HepG2 (cell line): ENCODE results near the gene BBLN. TPM values are rescaled to one million over a fixed set of nuclear protein-coding genes. Genes with fewer than 3 reads are reported as not detected.

Experiments
- ATAC-seq: fragments of 200-7000 bp; cut with Tn5 transposase; 3 replicates; pipeline ENCODE4 v1.9.1; 2020; ENCODE audit warnings: mild to moderate bottlenecking, moderate library complexity
- BruUV-seq: library from RNA; stranded (reverse); fragments of 400-500 nt; replicated peaks from 2 replicates; lab custom pipeline; 2021; lab: Mats Ljungman, UMichigan
- CTCF ChIA-PET: fragments of 300-600 bp; formaldehyde crosslinking; extraction: SDS; loops from one replicate; lab custom pipeline; 2021; ENCODE audit warnings: low total read pairs, inconsistent platforms, low intra/inter-chr PET ratio; lab: Yijun Ruan, JAX
- POLR2A ChIA-PET: fragments of 350-600 bp; sonication (Branson Sonifier 250); formaldehyde crosslinking; loops from one replicate; lab custom pipeline; 2020; ENCODE audit warnings: antibody characterized with exemption, inconsistent platforms; lab: Yijun Ruan, JAX
- DNase-seq: peaks from one replicate; pipeline ENCODE4 v3.0.0-alpha.2; 2015; ENCODE audit warnings: low spot score
- FAIRE-seq: peaks from 3 replicates; lab custom pipeline; 2011; peaks lifted over from hg19 to GRCh38; lab: Jason Lieb, UNC
- H2AFZ ChIP-seq: one replicate; pipeline ENCODE4 v1.6.1; 2011; ENCODE audit warnings: low read length, inconsistent platforms
- H3K27ac ChIP-seq: fragments of 300-600 bp; 3 replicates; pipeline ENCODE4 v1.8.0; 2011; ENCODE audit warnings: mixed run types, mild to moderate bottlenecking, mixed read lengths, low read length, inconsistent platforms; ENCODE audit not compliant: insufficient read depth; ENCODE audit errors: extremely low read length
- H3K27me3 ChIP-seq, 2 experiments: fragments of 200-600 bp in 1 of 2; 2 replicates in 1 of 2; 3 replicates in 1 of 2; pipeline versions ENCODE4 v1.6.0 to v1.8.0; 2011; ENCODE audit warnings: low read length in 2 of 2, mild to moderate bottlenecking in 2 of 2, moderate library complexity in 2 of 2, inconsistent platforms in 1 of 2; ENCODE audit not compliant: insufficient read depth in 2 of 2, control insufficient read depth in 1 of 2
- H3K36me3 ChIP-seq, 2 experiments: fragments of 200-600 bp in 1 of 2; replicated peaks in 1 of 2; 2 replicates in 1 of 2; 3 replicates in 1 of 2; pipeline versions ENCODE4 v1.5.1 to v1.8.0; 2011; ENCODE audit warnings: low read length in 2 of 2, inconsistent platforms in 1 of 2; ENCODE audit not compliant: insufficient read depth in 2 of 2, control insufficient read depth in 1 of 2
- H3K4me1 ChIP-seq: 2 replicates; pipeline ENCODE4 v1.5.1; 2012; ENCODE audit warnings: low read length, inconsistent platforms; ENCODE audit not compliant: insufficient read depth
- H3K4me2 ChIP-seq: 2 replicates; pipeline ENCODE4 v1.6.0; 2011; ENCODE audit warnings: low read depth, low read length, inconsistent platforms
- H3K4me3 ChIP-seq, 3 experiments: fragments of 200-600 bp in 1 of 3; sonication (generic), shearing (Covaris generic) in 1 of 3; replicated peaks in 1 of 3; 2 replicates each; pipeline ENCODE4 v1.5.1; 2011 to 2016; ENCODE audit warnings: low read length in 3 of 3, inconsistent platforms in 2 of 3, low read depth in 2 of 3, mild to moderate bottlenecking in 2 of 3, control low read depth in 1 of 3, mixed read lengths in 1 of 3; ENCODE audit not compliant: insufficient read depth in 1 of 3
- H3K79me2 ChIP-seq: one replicate; pipeline ENCODE4 v1.6.1; 2011; ENCODE audit warnings: low read length, inconsistent platforms; ENCODE audit not compliant: insufficient read depth
- H3K9ac ChIP-seq: 2 replicates; pipeline ENCODE4 v1.6.0; 2011; ENCODE audit warnings: mild to moderate bottlenecking, low read depth, low read length, inconsistent platforms; ENCODE audit not compliant: insufficient read depth
- H3K9me3 ChIP-seq: 2 replicates; pipeline ENCODE4 v1.5.1; 2012; ENCODE audit warnings: mild to moderate bottlenecking, low read length
- H4K20me1 ChIP-seq: 2 replicates; pipeline ENCODE4 v1.6.0; 2011; ENCODE audit warnings: inconsistent platforms, mild to moderate bottlenecking, low read length, moderate library complexity; ENCODE audit not compliant: insufficient read depth
- ATF7 ChIP-seq, 2 experiments: fragments of 450-650 bp in 1 of 2; sonication (generic) in 1 of 2; formaldehyde crosslinking in 1 of 2; IDR thresholded peaks; 2 replicates each; pipeline versions ENCODE4 v1.4.0 to v1.6.1; 2016 to 2020; ENCODE audit warnings: antibody characterized with exemption in 1 of 2, mild to moderate bottlenecking in 1 of 2, missing genetic modification reagents in 1 of 2
- ELF4 ChIP-seq: sonication (generic); formaldehyde crosslinking; IDR thresholded peaks from 2 replicates; pipeline ENCODE4 v1.5.0; 2020; ENCODE audit warnings: missing genetic modification reagents, mild to moderate bottlenecking, moderate library complexity, borderline replicate concordance
- GRHL1 ChIP-seq: sonication (generic); formaldehyde crosslinking; conservative IDR thresholded peaks from 2 replicates; pipeline ENCODE4 v1.8.0; 2022; ENCODE audit warnings: missing genetic modification reagents
- ISX ChIP-seq: sonication (generic); formaldehyde crosslinking; conservative IDR thresholded peaks from 2 replicates; pipeline ENCODE4 v1.5.0; 2020; ENCODE audit warnings: missing genetic modification reagents
- PRDM15 ChIP-seq: sonication (generic); formaldehyde crosslinking; IDR thresholded peaks from 2 replicates; pipeline ENCODE4 v1.4.0; 2020; ENCODE audit warnings: missing genetic modification reagents
- RAD21 ChIP-seq: fragments of 450-650 bp; formaldehyde crosslinking; IDR thresholded peaks from 2 replicates; pipeline ENCODE4 v1.5.0; 2020; ENCODE audit warnings: mild to moderate bottlenecking
- SNRNP70 ChIP-seq: fragments of 200-400 bp; formaldehyde crosslinking; IDR thresholded peaks from 2 replicates; pipeline ENCODE4 v1.6.1; 2017; ENCODE audit warnings: mild to moderate bottlenecking, low read depth, low read length, moderate library complexity
- THAP11 ChIP-seq: IDR thresholded peaks from 2 replicates; pipeline ENCODE4 v1.6.1; 2016; ENCODE audit warnings: missing biosample characterization, missing genetic modification reagents
- ZBTB10 ChIP-seq: sonication (generic); formaldehyde crosslinking; IDR thresholded peaks from 2 replicates; pipeline ENCODE4 v1.4.0; 2020; ENCODE audit warnings: missing genetic modification reagents, borderline replicate concordance
- ZEB1 ChIP-seq: IDR thresholded peaks from 2 replicates; pipeline ENCODE4 v1.6.1; 2012; ENCODE audit warnings: mild to moderate bottlenecking, low read depth, inconsistent platforms; ENCODE audit not compliant: insufficient replicate concordance
- ZNF343 ChIP-seq: sonication (generic); formaldehyde crosslinking; IDR thresholded peaks from 2 replicates; pipeline ENCODE4 v1.4.0; 2020; ENCODE audit warnings: mild to moderate bottlenecking, missing genetic modification reagents
- ZNF549 ChIP-seq: sonication (generic); formaldehyde crosslinking; IDR thresholded peaks from 2 replicates; pipeline ENCODE4 v1.5.0; 2020; ENCODE audit warnings: missing genetic modification reagents
- WGBS: methylation state at CpG from one replicate; pipeline ENCODE4 v1.1.6; 2017; ENCODE audit warnings: low lambda C conversion rate; 5-methylcytosine and 5-hydroxymethylcytosine counted together
- in situ Hi-C: cut with HindIII; loops from 2 replicates; pipeline ENCODE4 v1.10.0; 2017; ENCODE audit warnings: low pct_unique_long_range_greater_than_20kb; ENCODE audit not compliant: extremely low pct_ligation_motif_present
- intact Hi-C: fragments of 100-400 bp; cut with micrococcal nuclease; formaldehyde crosslinking; loops from one replicate; pipeline ENCODE4 v1.10.0; 2022; ENCODE audit not compliant: unreplicated experiment
- polyA plus RNA-seq, 8 experiments: library from polyadenylated mRNA; depleted of rRNA in 3 of 8; stranded (reverse) in 7 of 8; unstranded in 1 of 8; fragments of >200 nt; fragmentation: Illumina TruSeq in 4 of 8; extraction: Trizol in 4 of 8; gene quantifications; 2 replicates each; pipeline versions ENCODE4 v1.2.1 to v1.2.3, GENCODE V29; 2011 to 2016; ENCODE audit warnings: low read depth in 4 of 8, missing spikeins in 1 of 8, mixed read lengths in 1 of 8; ENCODE audit not compliant: insufficient read depth in 1 of 8
- total RNA-seq, 5 experiments: library from RNA; depleted of rRNA; stranded (reverse); fragments of >200 nt; fragmentation: Illumina TruSeq; extraction: Trizol; gene quantifications; 2 replicates each; pipeline ENCODE4 v1.2.3, GENCODE V29; 2016; ENCODE audit warnings: low read depth in 1 of 5
- TF ChIP-seq, protein P1 (sequence below): sonication (generic); formaldehyde crosslinking; IDR thresholded peaks from 2 replicates; pipeline ENCODE4 v1.4.0; 2020; ENCODE audit warnings: mild to moderate bottlenecking, missing genetic modification reagents
- TF ChIP-seq, protein P2 (sequence below): IDR thresholded peaks from 2 replicates; pipeline ENCODE4 v1.6.1; 2016

Gene BBLN
- total and polyA plus RNA-seq, 2 of the 13 experiments (the other 11 are each of a cell fraction or from before 2014, with no cell fraction given), result 27.6 to 33.1 TPM

DNA sequence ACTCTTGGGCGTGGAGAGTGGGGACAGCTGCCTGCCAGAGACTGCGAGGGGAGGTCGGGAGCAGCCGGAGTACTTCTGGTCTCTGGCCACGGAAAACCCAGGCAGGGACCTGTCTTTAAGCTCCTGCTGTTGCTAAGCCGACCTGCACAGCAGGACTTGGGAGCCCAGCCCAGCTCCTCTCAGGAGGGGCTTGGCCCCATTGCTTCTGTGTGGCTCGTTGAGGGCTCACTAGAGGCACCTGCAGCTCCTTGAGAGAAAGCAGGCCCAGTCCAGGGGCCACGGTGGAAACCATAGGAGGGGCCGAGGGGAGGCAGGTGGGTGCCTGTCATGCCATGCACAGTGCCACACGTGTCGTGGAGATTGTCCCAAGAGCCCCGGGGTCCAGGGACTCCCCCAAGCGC, 14.1 kb upstream of the BBLN start (continued):
- TF ChIP-seq ZEB1 (no peak), SNRNP70 (no peak)

- POLR2A ChIA-PET, result interaction anchor here (3.1 kb wide), 1 partner anchor 13 kb away, joined by 16 read pairs; the partner anchor contains the start of gene BBLN
- WGBS, result 38% methylated on average over 4 of the region's 8 CpGs
- H3K4me1 ChIP-seq, result peaks cover 70% of the 10 kb centered on the region
- TF ChIP-seq ZNF549 (CRISPR knock-in tag) (no peak), THAP11 (CRISPR knock-in tag) (no peak), ISX (CRISPR knock-in tag) (no peak), ZNF343 (no peak), RAD21 (no peak), GRHL1 (CRISPR knock-in tag) (no peak), ATF7 (IDR thresholded peaks at IDR 0.05) (no peak), ATF7 (CRISPR knock-in tag; IDR thresholded peaks at IDR 0.05) (no peak), PRDM15 (CRISPR knock-in tag) (no peak), ZBTB10 (CRISPR knock-in tag) (no peak), ELF4 (CRISPR knock-in tag) (no peak)
- TF ChIP-seq, protein P1, sequence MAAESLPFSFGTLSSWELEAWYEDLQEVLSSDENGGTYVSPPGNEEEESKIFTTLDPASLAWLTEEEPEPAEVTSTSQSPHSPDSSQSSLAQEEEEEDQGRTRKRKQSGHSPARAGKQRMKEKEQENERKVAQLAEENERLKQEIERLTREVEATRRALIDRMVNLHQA (CRISPR knock-in tag), result no peak
- TF ChIP-seq, protein P2, sequence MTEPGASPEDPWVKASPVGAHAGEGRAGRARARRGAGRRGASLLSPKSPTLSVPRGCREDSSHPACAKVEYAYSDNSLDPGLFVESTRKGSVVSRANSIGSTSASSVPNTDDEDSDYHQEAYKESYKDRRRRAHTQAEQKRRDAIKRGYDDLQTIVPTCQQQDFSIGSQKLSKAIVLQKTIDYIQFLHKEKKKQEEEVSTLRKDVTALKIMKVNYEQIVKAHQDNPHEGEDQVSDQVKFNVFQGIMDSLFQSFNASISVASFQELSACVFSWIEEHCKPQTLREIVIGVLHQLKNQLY (CRISPR knock-in tag), result no peak
Observed at GRCh38 chr9:128146591-128147120, 13.4 kb upstream of the BBLN start.

More at GRCh38 chr9:128146591-128147120, 13.4 kb upstream of the BBLN start:
- CTCF ChIA-PET, result no interaction called here
- DNase-seq, result no peak
- intact Hi-C loops (no loop called here), in situ Hi-C loops (no loop called here)
- H3K4me3 ChIP-seq, result no peak overlapping the region
- no TSS peak for BruUV-seq
- H3K79me2 ChIP-seq, result no peaks in the 10 kb centered on the region
- no peak for ATAC-seq
- no peak overlapping the region for H3K27ac ChIP-seq
- FAIRE-seq, result no peak
- H2AFZ ChIP-seq, result no peak overlapping the region
- no peak overlapping the region for H3K9ac ChIP-seq
- no peak overlapping the region for H3K4me2 ChIP-seq
- H3K27me3 ChIP-seq, result peaks cover 3 to 33% of the 10 kb centered on the region in 2 experiments; a peak in 4 of 5 replicates
- H3K36me3 ChIP-seq, result no peaks in the 10 kb centered on the region
- no peaks in the 10 kb centered on the region for H4K20me1 ChIP-seq
- H3K9me3 ChIP-seq, result no peaks in the 10 kb centered on the region
